RCC 7860 (cell line): ENCODE data around the gene NDP.
A peak's percentile ranks its signal among the peaks of the same experiment; 100 is the strongest.
"Not testable (repeated sequence)": the region's sequence is repeated elsewhere in the genome, so short reads cannot be mapped to it uniquely, and the experiment has no call there.

Source experiments
- DNase-seq: peaks from one replicate; pipeline ENCODE4 v3.0.0-alpha.2; 2015; ENCODE audit warnings: low spot score
- FAIRE-seq: peaks from 2 replicates; lab custom pipeline; 2012; peaks lifted over from hg19 to GRCh38; lab: Jason Lieb, UNC

NDP gene

GRCh38 chrX:43971966-43972961 lies 926 bp downstream of the NDP start:
- DNase-seq: no peak
- FAIRE-seq: no peak

- peak; percentile 73 for DNase-seq
- FAIRE-seq: no peak
Observed at GRCh38 chrX:43970528-43970927, 2.7 kb downstream of the NDP start.

DNA sequence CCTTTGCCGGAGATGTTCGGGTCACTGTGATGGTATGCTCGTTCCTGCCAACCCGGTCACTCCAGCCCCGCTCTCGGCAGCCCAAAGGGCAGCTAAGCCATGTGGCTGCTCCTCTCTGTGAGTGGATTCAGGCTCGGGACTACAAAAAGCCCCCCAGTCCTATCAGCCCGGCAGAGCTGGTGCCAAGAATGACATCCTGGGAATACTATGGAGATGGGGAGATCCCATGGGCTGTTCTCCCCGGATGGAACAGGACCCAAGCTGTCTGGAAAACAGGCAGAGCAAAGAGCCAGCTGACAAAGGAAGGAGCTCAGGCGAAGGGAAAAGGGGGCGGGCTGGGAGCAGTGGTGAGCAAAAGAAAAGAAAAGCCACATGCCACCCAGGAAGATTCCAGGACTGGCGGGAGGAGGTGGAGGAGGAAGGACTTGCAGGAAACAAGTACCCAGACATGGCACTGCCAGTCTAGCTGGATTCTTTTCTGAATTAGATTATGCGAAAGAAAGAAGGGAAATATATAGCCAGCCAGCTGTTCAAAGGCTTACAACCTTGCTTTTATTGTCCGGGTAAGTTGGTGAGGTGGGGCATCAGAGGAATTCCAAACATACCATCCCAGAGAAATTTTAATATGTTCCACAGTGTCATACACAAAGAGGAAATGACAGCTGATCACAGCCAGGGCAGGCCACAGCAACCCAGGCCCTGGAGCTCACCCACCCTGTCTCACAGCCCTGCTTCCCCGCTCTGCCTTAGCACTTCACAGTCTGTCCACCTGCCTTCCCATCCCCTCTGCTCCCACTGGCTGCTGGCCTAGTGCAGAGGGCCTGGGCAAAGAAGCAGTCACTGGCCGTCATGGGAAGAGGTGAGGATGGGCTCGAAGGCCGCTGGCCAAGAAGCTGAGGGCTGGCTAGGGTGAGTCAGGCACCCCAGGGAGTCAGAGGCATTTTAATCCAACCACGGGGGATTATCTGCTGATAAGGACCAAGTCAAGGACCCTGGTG lies 3.4 kb downstream of the NDP start:
- FAIRE-seq: peak; percentile 94
- peak; percentile 72 for DNase-seq

DNA sequence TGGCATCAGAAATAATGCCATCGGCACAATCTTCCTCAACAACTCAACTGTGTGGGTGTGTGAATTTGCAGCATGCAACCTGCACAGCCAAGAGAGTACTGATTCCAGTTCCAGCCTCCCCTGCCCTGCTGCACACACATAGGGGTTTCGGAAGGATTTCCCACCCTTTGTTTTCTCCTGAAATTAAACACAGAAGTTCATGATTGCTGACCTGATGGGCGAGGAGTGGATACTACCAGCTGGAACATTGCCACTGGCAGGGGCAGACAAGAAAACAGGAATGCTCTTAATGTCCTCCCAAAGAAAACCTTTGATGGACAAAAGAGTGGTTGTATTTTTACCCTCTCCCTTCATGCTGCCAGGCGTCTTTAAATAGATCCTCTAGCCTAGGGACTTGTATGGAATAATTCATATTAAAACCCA lies 4.8 kb downstream of the NDP start:
- DNase-seq (no peak), FAIRE-seq (no peak)

GRCh38 chrX:43964936-43965335 lies 8.3 kb downstream of the NDP start:
- FAIRE-seq: no peak
- DNase-seq: no peak

- FAIRE-seq: no peak
- no peak for DNase-seq
Observed at GRCh38 chrX:43963726-43964125, 9.5 kb downstream of the NDP start.

DNA sequence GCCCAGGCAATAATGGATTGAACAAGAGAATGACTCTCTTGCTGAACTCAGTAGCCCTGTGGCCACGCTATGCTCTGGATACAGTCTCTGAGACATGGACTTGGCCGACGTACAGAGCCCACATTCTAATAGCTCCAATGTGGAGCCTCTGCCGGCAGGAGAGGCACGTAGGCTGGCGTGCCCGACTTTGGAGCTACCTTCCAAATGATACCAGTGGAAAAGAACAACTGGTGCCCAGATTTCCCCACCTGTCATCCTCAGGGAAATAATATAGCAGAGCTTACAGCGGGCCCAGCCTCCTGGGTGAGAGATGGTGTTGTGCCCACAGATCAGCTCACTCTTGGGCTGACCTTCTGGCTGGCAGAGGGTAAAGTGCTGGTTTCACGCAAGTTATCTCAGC lies 10.6 kb downstream of the NDP start:
- FAIRE-seq: no peak
- DNase-seq: no peak

GRCh38 chrX:43961699-43962098 lies 11.5 kb downstream of the NDP start:
- FAIRE-seq (peak; percentile 72), DNase-seq (peak; percentile 6)

DNA sequence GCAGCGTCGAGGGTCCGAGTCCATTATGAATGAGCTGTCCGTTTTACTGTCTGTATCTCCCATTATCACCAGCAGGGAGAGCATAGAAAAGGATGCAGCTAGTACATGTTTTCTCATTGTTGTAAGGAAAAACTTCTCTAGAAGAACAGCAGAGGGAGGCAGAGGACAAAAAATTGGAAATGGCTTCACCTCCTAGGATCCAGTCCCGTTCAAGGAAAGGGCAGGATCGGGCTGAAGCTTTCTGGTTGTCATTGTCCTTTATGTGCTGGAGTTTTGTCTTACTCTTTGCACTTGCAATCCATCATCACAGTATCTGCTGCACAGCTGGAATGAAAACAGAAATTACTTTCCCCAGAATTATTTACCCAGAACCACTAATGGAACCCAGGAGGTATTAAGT lies 14.7 kb downstream of the NDP start:
- peak; percentile 93 for FAIRE-seq
- peak; percentile 71 for DNase-seq

- FAIRE-seq (no peak), DNase-seq (no peak)
Observed at GRCh38 chrX:43956034-43956433, 17.2 kb downstream of the NDP start.

- DNase-seq (peak; percentile 3), FAIRE-seq (no peak)
Observed at GRCh38 chrX:43953218-43953617, 20.0 kb downstream of the NDP start.

- DNase-seq (no peak), FAIRE-seq (no peak)
Observed at GRCh38 chrX:43949669-43950068, 23.5 kb downstream of the NDP start.

DNA sequence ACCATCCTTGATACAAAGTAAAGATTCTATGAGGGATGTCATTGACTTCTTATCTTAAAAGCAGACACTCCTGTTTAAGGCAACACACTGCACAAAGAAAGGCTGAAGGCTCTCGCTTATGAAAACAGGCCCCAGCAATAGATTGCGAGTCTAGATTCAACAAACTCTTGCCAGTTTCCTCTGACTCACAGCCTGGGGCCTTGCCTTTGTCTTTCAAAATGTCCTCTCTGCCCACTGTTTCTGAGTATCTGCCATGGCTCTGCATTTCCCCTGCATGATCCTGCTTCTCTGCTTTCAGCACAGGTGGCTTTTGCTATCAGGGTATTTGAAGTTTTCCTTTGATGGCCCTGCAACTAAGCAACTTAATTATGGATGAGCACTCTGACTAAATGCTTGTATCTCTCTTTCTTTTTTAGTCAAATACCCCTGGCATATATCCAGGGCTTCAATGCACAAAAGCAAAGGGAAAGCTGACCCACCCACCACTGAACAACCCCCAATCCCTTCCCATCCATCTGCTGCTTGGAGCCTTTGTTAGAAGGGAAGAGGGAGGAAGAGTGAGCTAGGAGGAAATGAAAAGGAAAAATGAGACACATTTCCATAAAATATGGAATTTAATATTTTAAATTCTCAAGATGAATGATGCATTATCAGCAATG lies 32.2 kb downstream of the NDP start:
- no peak for DNase-seq
- FAIRE-seq: no peak

DNA sequence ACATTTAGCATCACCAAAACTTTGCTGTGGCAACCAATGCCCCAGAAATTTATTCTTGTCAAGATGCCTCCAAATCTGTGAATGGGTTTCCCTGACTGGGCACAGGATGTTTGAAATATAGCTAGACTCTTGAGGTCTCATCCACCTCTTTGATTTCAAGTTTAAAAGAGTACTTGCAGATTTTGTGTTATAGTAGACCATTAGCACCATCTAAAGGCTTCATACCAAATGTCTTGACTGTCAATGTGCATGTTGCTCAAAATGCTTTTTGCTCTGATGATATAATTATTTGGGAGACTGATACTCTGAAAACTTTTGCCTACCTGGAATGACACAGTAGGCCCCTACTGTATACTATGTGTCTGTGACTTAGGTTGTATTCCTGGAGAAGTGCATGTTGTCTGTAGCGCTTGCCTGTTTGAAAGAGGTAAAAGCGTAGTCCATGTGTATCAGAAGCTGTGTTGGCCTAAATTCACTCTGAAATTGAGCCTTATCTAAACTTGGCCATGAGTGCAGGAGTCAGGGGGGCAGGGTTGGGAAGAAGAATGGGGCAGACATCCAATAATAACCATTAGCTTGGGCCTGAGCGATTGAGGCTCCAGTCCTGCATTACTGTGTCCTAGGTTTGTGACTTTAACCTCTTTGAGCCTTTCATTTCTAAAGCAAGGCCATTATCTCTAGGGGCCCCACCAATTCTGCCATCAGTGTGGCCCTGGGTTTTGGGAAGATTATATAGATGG lies 33.8 kb downstream of the NDP start:
- no peak for DNase-seq
- FAIRE-seq: no peak

GRCh38 chrX:43922032-43922431 lies 51.2 kb downstream of the NDP start:
- not testable (repeated sequence) for DNase-seq, FAIRE-seq

DNA sequence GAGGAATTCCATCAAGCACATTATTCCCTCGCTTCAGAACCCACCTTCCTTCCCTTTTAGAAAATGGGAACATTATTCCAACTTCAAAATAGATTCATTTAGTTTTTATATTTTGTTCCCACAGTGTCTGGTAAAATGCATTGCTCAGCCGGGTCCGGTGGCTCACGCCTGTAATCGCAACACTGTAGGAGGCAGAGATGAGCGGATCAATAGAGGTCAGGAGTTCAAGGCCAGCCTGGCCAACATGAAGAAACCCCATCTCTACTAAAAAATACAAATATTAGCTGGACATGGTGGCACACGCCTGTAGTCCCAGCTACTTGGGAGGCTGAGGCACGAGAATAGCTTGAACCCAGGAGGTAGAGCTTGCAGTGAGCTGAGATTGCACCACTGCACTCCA lies 62.4 kb downstream of the NDP start:
- DNase-seq, FAIRE-seq: not testable (repeated sequence)

DNA sequence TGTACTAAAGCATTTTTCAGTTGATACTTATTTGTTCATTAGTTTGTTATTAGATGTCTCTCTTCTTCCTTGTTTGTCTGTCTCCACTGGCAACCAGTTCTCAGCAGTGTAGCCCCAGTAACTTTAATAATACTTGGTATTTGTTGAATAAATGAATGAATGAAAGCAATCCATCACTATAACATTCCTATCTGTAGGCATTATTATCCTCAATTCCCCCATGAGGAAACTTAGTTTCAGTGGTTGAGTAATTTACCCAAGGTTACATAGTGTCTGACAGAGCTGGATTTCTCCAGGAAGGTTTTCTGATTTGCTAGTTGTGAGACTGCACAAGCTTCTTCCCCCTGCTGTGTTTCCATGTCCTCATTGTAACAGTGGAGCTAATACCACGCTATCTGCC lies 63.2 kb downstream of the NDP start:
- no peak for DNase-seq
- no peak for FAIRE-seq

DNA sequence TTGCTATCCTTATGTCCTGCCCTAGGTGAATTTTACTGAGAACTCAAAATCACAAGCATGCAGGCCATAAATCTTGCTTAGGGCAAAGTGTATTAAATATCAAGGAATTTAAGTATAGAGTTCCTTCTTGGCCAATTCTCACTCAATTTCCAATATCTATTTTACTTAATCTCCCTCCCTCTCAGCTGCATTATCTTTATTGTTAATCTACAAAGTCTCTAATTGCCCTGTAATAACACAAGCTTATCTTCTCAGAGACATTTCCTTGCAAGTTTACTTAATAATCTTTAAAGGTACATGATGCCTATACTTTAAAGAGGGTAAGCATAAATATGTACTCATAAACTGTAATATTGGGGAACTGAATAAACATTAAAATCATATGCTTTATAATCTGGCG lies 64.0 kb downstream of the NDP start:
- DNase-seq (no peak), FAIRE-seq (no peak)

GRCh38 chrX:43899878-43900815 lies 73.0 kb downstream of the NDP start:
- FAIRE-seq (no peak), DNase-seq (no peak)
